ENCODE data around the gene LGR6. TPM values are rescaled to one million over a fixed set of nuclear protein-coding genes. Genes with fewer than 3 reads are reported as not detected.

Gene LGR6
- total and polyA plus RNA-seq, 8 donors = 0.15 to 3.5 (median 0.58) TPM; not detected in 4

DNA sequence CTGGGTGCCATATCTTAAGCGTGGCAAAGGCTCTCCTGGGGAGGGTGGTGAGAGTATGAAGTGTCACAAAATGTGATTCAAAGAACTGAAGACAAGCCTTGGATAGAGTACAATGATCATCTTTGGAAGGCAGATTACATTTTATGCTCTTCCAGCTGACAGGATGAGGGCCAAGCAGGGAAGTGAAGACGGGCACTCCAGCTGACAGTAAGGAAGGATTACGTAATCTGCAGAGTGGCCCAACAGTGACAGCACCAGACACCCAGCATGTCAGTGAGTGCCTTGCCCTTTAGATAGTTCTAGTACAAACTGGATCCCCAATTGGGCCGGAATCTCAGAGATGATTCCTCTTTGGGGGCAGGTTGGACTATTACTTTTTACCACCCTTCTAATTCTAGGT, 95.4 kb downstream of the LGR6 start:
- intact Hi-C loops (cut with DNase I; ENCODE audit: low total_unique reads) = no loop called here
- no peaks in the 10 kb centered on the region for H3K9me3 ChIP-seq
- no peaks in the 10 kb centered on the region for H3K27me3 ChIP-seq
- H3K4me1 ChIP-seq = peaks cover 0 to 1% (median 0%) of the 10 kb centered on the region in 4 donors
- H3K27ac ChIP-seq = no peak overlapping the region
- DNase-seq = no peak
- WGBS, 5 donors = 67 to 95% (median 83%) methylated on average over 4 of the region's 4 CpGs
- H3K36me3 ChIP-seq = no peaks in the 10 kb centered on the region
- TF ChIP-seq POLR2A (IDR thresholded peaks at IDR 0.05) (no peak), EP300 (IDR thresholded peaks at IDR 0.05) (no peak), POLR2AphosphoS5 (IDR thresholded peaks at IDR 0.05) (no peak)
- TF ChIP-seq, protein P1, sequence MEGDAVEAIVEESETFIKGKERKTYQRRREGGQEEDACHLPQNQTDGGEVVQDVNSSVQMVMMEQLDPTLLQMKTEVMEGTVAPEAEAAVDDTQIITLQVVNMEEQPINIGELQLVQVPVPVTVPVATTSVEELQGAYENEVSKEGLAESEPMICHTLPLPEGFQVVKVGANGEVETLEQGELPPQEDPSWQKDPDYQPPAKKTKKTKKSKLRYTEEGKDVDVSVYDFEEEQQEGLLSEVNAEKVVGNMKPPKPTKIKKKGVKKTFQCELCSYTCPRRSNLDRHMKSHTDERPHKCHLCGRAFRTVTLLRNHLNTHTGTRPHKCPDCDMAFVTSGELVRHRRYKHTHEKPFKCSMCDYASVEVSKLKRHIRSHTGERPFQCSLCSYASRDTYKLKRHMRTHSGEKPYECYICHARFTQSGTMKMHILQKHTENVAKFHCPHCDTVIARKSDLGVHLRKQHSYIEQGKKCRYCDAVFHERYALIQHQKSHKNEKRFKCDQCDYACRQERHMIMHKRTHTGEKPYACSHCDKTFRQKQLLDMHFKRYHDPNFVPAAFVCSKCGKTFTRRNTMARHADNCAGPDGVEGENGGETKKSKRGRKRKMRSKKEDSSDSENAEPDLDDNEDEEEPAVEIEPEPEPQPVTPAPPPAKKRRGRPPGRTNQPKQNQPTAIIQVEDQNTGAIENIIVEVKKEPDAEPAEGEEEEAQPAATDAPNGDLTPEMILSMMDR (IDR thresholded peaks at IDR 0.05) = no peak
- H3K4me3 ChIP-seq = no peak overlapping the region

GRCh38 chr1:202291001-202291400, 97.4 kb downstream of the LGR6 start:
- no peak for TF ChIP-seq EP300 (IDR thresholded peaks at IDR 0.05)
- TF ChIP-seq POLR2AphosphoS5 (IDR thresholded peaks at IDR 0.05) = no peak
- TF ChIP-seq, protein P1 (IDR thresholded peaks at IDR 0.05) = no peak
- no peak for TF ChIP-seq POLR2A (IDR thresholded peaks at IDR 0.05)
- H3K4me1 ChIP-seq = no peaks in the 10 kb centered on the region
- H3K27me3 ChIP-seq = no peaks in the 10 kb centered on the region
- intact Hi-C loops (cut with DNase I; ENCODE audit: low total_unique reads) = no loop called here
- H3K9me3 ChIP-seq = no peaks in the 10 kb centered on the region
- no peak overlapping the region for H3K27ac ChIP-seq
- WGBS, 5 donors = 48 to 60% (median 56%) methylated on average over 2 of the region's 2 CpGs
- DNase-seq = no peak
- no peaks in the 10 kb centered on the region for H3K36me3 ChIP-seq
- no peak overlapping the region for H3K4me3 ChIP-seq

- WGBS, 5 donors = 88 to 95% (median 94%) methylated on average over 5 of the region's 5 CpGs
- TF ChIP-seq, protein P1 (IDR thresholded peaks at IDR 0.05) = no peak
- TF ChIP-seq EP300 (IDR thresholded peaks at IDR 0.05) (no peak), POLR2A (IDR thresholded peaks at IDR 0.05) (no peak), POLR2AphosphoS5 (IDR thresholded peaks at IDR 0.05) (no peak)
- no peak for DNase-seq
- Histone ChIP-seq H3K27ac (no peak overlapping the region), H3K27me3 (no peaks in the 10 kb centered on the region), H3K36me3 (no peaks in the 10 kb centered on the region), H3K4me3 (no peak overlapping the region), H3K9me3 (no peaks in the 10 kb centered on the region), H3K4me1 (no peaks in the 10 kb centered on the region)
- intact Hi-C loops (cut with DNase I; ENCODE audit: low total_unique reads) = no loop called here
Observed at GRCh38 chr1:202291961-202292712, 98.5 kb downstream of the LGR6 start.

DNA sequence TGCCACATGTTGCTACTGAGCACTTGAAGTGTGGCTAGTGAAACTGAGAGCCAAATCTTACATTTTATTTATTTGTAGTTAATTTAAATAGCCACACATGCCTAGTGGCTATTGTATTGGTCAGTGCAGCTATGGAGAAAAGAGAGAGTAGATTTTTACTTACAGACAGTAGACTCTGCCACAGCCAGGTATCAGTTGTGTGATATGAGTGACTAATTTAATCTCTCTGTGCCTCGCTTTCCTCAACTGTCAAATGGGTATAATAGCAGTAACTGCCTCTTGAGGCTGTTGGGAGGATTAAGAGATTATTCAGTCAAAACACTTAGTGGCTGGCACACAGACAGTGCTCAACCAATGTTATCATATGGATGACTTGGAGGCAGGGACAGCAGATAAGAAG, 99.2 kb downstream of the LGR6 start:
- Histone ChIP-seq H3K27ac (no peak overlapping the region), H3K36me3 (no peaks in the 10 kb centered on the region), H3K4me3 (no peak overlapping the region), H3K27me3 (no peaks in the 10 kb centered on the region), H3K9me3 (no peaks in the 10 kb centered on the region), H3K4me1 (no peaks in the 10 kb centered on the region)
- TF ChIP-seq POLR2A (IDR thresholded peaks at IDR 0.05) (no peak), POLR2AphosphoS5 (IDR thresholded peaks at IDR 0.05) (no peak), EP300 (IDR thresholded peaks at IDR 0.05) (no peak)
- TF ChIP-seq, protein P1 (IDR thresholded peaks at IDR 0.05) = no peak
- no peak for DNase-seq
- intact Hi-C loops (cut with DNase I; ENCODE audit: low total_unique reads) = no loop called here
- 90 to 96% (median 92%) methylated on average over 1 of the region's 1 CpG for WGBS, 5 donors
